Panc1 (cell line): Measurements from ENCODE around the gene PPARD. TPM values are rescaled to one million over a fixed set of nuclear protein-coding genes. Genes with fewer than 3 reads are reported as not detected.

Experiments
- ATAC-seq: fragments of 200-7000 bp; cut with Tn5 transposase; 2 replicates; pipeline ENCODE4 v1.9.1; 2020; ENCODE audit warnings: mild to moderate bottlenecking, moderate library complexity
- BruUV-seq: library from RNA; stranded (reverse); fragments of 400-500 nt; replicated peaks from 2 replicates; lab custom pipeline; 2021; lab: Mats Ljungman, UMichigan
- CTCF ChIA-PET: fragments of 300-600 bp; sonication (Branson Sonifier 250); formaldehyde crosslinking; loops from one replicate; lab custom pipeline; 2022; ENCODE audit warnings: antibody characterized with exemption; lab: Charles Lee
- POLR2A ChIA-PET: fragments of 300-600 bp; sonication (Branson Sonifier 250); formaldehyde crosslinking; loops from one replicate; lab custom pipeline; 2022; ENCODE audit warnings: antibody characterized with exemption; lab: Charles Lee
- DNase-seq: peaks from one replicate; pipeline ENCODE4 v3.0.0-alpha.2; 2010; ENCODE audit warnings: low read depth, low spot score
- H3K27ac ChIP-seq: 2 replicates; pipeline ENCODE4 v1.5.1; 2011; ENCODE audit warnings: mild to moderate bottlenecking, low read length, inconsistent platforms
- H3K27me3 ChIP-seq: fragments of 200-500 bp; sonication (Bioruptor generic); 2 replicates; pipeline ENCODE4 v1.6.0; 2014; ENCODE audit warnings: low read length, inconsistent platforms; ENCODE audit not compliant: control insufficient read depth, insufficient read depth
- H3K36me3 ChIP-seq: fragments of 200-500 bp; sonication (Bioruptor generic); 2 replicates; pipeline ENCODE4 v1.5.1; 2014; ENCODE audit warnings: inconsistent platforms, mild to moderate bottlenecking, low read length, moderate library complexity; ENCODE audit not compliant: control insufficient read depth, insufficient read depth
- H3K4me1 ChIP-seq: 2 replicates; pipeline ENCODE4 v1.5.1; 2011; ENCODE audit warnings: inconsistent platforms, mild to moderate bottlenecking, low read length, moderate library complexity; ENCODE audit not compliant: control insufficient read depth, insufficient read depth
- H3K4me3 ChIP-seq, 2 experiments: 2 replicates each; pipeline ENCODE4 v1.5.1; 2011 to 2012; ENCODE audit warnings: low read depth in 2 of 2, low read length in 2 of 2, mild to moderate bottlenecking in 2 of 2, inconsistent platforms in 1 of 2, moderate library complexity in 1 of 2
- H3K9me3 ChIP-seq: fragments of 200-500 bp; sonication (Bioruptor generic); 2 replicates; pipeline ENCODE4 v1.5.1; 2014; ENCODE audit warnings: low read depth, mild to moderate bottlenecking, inconsistent platforms, low read length, moderate library complexity; ENCODE audit not compliant: control insufficient read depth, insufficient read depth
- POLR2AphosphoS5 ChIP-seq: IDR thresholded peaks from 2 replicates; pipeline ENCODE4 v1.6.1; 2012; ENCODE audit warnings: mild to moderate bottlenecking, low read depth, low read length, moderate library complexity
- TCF7L2 ChIP-seq: IDR thresholded peaks from 2 replicates; pipeline ENCODE4 v1.6.1; 2011; ENCODE audit warnings: mild to moderate bottlenecking, low read depth, low read length, inconsistent platforms
- in situ Hi-C: cut with HindIII; loops from 2 replicates; pipeline ENCODE4 v1.10.0; 2016; ENCODE audit warnings: low sequenced_read_pairs, low pct_unique_long_range_greater_than_20kb
- intact Hi-C: fragments of 100-400 bp; cut with micrococcal nuclease; formaldehyde crosslinking; loops from one replicate; pipeline ENCODE4 v1.10.0; 2022; ENCODE audit not compliant: unreplicated experiment
- total RNA-seq: library from RNA; stranded (reverse); gene quantifications from one replicate; pipeline ENCODE4 v1.2.1, GENCODE V29; 2021; ENCODE audit not compliant: unreplicated experiment
- TF ChIP-seq, protein P1 (sequence below): fragments of 450-650 bp; IDR thresholded peaks from 2 replicates; pipeline ENCODE4 v1.5.1; 2017; ENCODE audit warnings: mild to moderate bottlenecking
- TF ChIP-seq, protein P2 (sequence below), 2 experiments: IDR thresholded peaks; 2 replicates each; pipeline ENCODE4 v1.6.1; 2011 to 2012; ENCODE audit warnings: low read depth in 2 of 2, control low read depth in 1 of 2, low read length in 1 of 2, mild to moderate bottlenecking in 1 of 2, moderate library complexity in 1 of 2; ENCODE audit not compliant: insufficient read depth in 1 of 2

Gene PPARD
- total RNA-seq, 1 experiment from 2014 or later, result 14.4 TPM

DNA sequence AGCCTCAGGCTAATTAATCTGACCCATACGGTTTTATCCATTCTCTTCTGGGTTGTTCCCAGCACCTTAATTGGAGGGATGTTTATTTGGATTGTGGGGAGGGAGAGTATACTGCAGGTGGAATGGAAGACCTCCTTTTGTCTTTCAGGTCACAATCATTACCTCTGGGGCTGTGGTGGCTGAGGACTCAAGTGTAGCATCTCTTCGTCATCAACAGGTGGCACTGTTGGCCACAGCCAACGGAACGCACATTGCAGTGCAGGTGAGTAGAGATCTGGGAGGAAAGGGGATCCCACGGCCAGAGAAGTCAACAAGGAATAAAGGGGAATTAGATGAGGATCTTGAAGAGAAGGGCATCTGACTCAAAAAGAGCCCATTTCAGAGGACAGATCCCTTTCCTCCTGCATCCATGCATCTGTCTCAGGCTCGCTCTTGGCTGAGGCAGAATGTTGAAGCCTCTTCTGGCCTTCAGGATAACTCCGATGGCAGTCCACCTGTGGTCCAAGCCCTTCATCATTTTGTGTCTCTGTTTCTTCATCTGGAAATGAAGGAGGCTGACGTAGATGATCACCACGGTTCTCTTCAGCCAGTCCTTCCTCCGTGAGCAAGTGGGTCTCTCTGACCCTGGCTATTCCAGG, 47.9 kb upstream of the PPARD start:
- no peak for TF ChIP-seq TCF7L2
- TF ChIP-seq, protein P1, sequence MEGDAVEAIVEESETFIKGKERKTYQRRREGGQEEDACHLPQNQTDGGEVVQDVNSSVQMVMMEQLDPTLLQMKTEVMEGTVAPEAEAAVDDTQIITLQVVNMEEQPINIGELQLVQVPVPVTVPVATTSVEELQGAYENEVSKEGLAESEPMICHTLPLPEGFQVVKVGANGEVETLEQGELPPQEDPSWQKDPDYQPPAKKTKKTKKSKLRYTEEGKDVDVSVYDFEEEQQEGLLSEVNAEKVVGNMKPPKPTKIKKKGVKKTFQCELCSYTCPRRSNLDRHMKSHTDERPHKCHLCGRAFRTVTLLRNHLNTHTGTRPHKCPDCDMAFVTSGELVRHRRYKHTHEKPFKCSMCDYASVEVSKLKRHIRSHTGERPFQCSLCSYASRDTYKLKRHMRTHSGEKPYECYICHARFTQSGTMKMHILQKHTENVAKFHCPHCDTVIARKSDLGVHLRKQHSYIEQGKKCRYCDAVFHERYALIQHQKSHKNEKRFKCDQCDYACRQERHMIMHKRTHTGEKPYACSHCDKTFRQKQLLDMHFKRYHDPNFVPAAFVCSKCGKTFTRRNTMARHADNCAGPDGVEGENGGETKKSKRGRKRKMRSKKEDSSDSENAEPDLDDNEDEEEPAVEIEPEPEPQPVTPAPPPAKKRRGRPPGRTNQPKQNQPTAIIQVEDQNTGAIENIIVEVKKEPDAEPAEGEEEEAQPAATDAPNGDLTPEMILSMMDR, result peak; percentile 88
- no peaks in the 10 kb centered on the region for H3K4me1 ChIP-seq
- H3K27me3 ChIP-seq, result no peaks in the 10 kb centered on the region
- H3K9me3 ChIP-seq, result no peaks in the 10 kb centered on the region
- no peak overlapping the region for H3K27ac ChIP-seq
- DNase-seq (no peak), ATAC-seq (peak; percentile 77)
- peaks cover 2% of the 10 kb centered on the region; the same call in 1 of the 2 replicates for H3K36me3 ChIP-seq
- intact Hi-C loops, result loop anchor here (1.0 kb wide), 1 partner anchor 155 kb away; no protein-coding TSS in a partner anchor
- in situ Hi-C loops, result no loop called here
- ChIA-PET POLR2A (no interaction called here), CTCF (interaction anchor here (1.0 kb wide), 1 partner anchor 155 kb away, joined by 5 read pairs; no protein-coding TSS in a partner anchor)
- H3K4me3 ChIP-seq, result no peak overlapping the region
- no TSS peak for BruUV-seq

DNA sequence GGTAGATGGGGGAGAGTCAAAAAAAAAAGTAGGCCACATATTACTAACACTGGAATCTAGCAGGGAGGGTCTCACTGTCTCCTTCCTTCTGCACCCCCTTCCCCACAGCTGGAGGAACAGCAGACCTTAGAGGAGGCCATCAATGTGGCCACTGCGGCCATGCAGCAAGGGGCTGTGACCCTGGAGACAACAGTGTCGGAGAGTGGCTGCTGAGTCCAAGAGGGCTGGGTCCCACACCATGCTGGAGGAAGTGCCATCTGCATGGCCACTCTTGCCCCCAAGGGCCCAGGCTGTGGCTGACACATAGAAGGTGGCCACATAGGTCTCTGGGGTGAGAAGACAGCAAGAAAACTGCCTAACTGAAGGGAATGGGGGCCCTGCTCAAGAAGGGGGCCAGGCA, 47.3 kb upstream of the PPARD start:
- Histone ChIP-seq H3K36me3 (peaks cover 2% of the 10 kb centered on the region; the same call in 1 of the 2 replicates), H3K27me3 (no peaks in the 10 kb centered on the region), H3K27ac (no peak overlapping the region), H3K9me3 (no peaks in the 10 kb centered on the region), H3K4me3 (no peak overlapping the region), H3K4me1 (no peaks in the 10 kb centered on the region)
- DNase-seq (no peak), ATAC-seq (no peak)
- CTCF ChIA-PET, result no interaction called here
- no TSS peak for BruUV-seq
- intact Hi-C loops (no loop called here), in situ Hi-C loops (no loop called here)
- TF ChIP-seq TCF7L2, result no peak
- TF ChIP-seq, protein P1, result no peak
- TF ChIP-seq, protein P2, sequence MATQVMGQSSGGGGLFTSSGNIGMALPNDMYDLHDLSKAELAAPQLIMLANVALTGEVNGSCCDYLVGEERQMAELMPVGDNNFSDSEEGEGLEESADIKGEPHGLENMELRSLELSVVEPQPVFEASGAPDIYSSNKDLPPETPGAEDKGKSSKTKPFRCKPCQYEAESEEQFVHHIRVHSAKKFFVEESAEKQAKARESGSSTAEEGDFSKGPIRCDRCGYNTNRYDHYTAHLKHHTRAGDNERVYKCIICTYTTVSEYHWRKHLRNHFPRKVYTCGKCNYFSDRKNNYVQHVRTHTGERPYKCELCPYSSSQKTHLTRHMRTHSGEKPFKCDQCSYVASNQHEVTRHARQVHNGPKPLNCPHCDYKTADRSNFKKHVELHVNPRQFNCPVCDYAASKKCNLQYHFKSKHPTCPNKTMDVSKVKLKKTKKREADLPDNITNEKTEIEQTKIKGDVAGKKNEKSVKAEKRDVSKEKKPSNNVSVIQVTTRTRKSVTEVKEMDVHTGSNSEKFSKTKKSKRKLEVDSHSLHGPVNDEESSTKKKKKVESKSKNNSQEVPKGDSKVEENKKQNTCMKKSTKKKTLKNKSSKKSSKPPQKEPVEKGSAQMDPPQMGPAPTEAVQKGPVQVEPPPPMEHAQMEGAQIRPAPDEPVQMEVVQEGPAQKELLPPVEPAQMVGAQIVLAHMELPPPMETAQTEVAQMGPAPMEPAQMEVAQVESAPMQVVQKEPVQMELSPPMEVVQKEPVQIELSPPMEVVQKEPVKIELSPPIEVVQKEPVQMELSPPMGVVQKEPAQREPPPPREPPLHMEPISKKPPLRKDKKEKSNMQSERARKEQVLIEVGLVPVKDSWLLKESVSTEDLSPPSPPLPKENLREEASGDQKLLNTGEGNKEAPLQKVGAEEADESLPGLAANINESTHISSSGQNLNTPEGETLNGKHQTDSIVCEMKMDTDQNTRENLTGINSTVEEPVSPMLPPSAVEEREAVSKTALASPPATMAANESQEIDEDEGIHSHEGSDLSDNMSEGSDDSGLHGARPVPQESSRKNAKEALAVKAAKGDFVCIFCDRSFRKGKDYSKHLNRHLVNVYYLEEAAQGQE (IDR thresholded peaks at IDR 0.05; ENCODE audit: insufficient read depth in 1 of 2, low read depth in 2 of 2, low read length in 1 of 2), result no peak
- TF ChIP-seq POLR2AphosphoS5, result no peak
- POLR2A ChIA-PET, result no interaction called here
